Peyer's patch (tissue), 4 donors: ENCODE measurements around the gene RAB8B. TPM values are rescaled to one million over a fixed set of nuclear protein-coding genes. Genes with fewer than 3 reads are reported as not detected.

Source experiments
- DNase-seq, 3 donors: peaks; one replicate each; pipeline ENCODE4 v3.0.0-alpha.2; 2017 to 2019
- H3K27ac ChIP-seq, 4 donors: fragments of 200-600 bp; sonication (generic); one replicate each; pipeline ENCODE4 v1.5.1; 2016 to 2019
- H3K27me3 ChIP-seq, 2 donors: fragments of 200-600 bp; sonication (generic); one replicate each; pipeline ENCODE4 v1.5.1; 2019
- H3K36me3 ChIP-seq, 3 donors: fragments of 200-600 bp; sonication (generic); one replicate each; pipeline ENCODE4 v1.5.1; 2016 to 2019
- H3K4me1 ChIP-seq, 4 donors: fragments of 200-600 bp; sonication (generic); one replicate each; pipeline ENCODE4 v1.5.1; 2016 to 2019
- H3K4me3 ChIP-seq, 4 donors: fragments of 200-600 bp; sonication (generic); 1 replicate in 3 of 4; 2 replicates in 1 of 4; pipeline ENCODE4 v1.5.1; 2016 to 2019; ENCODE audit warnings: mild to moderate bottlenecking in 1 of 4
- H3K9me3 ChIP-seq, 4 donors: fragments of 200-600 bp; sonication (generic); one replicate each; pipeline ENCODE4 v1.5.1; 2016 to 2019; ENCODE audit warnings: mild to moderate bottlenecking in 1 of 4
- POLR2A ChIP-seq, 2 donors: fragments of 450-650 bp; IDR thresholded peaks; one replicate each; pipeline ENCODE4 v1.5.1; 2017; ENCODE audit warnings: antibody characterized with exemption in 2 of 2, mild to moderate bottlenecking in 2 of 2, moderate library complexity in 2 of 2
- total RNA-seq, 4 donors: library from RNA; depleted of rRNA; stranded (reverse); fragments of >200 nt; gene quantifications; one replicate each; pipeline ENCODE4 v1.1.0, GENCODE V29; 2016
- TF ChIP-seq, protein P1 (sequence below), 6 experiments: fragments of 450-650 bp in 4 of 6; fragments of 200-600 bp in 2 of 6; sonication (generic) in 1 of 6; IDR thresholded peaks; one replicate each; pipeline ENCODE4 v1.5.1; 2017 to 2019; ENCODE audit warnings: antibody characterized with exemption in 6 of 6, mild to moderate bottlenecking in 3 of 6, moderate library complexity in 1 of 6

The RAB8B gene
- total RNA-seq, 4 donors from 2014 or later, result 11.7 to 35.5 (median 25.3) TPM

DNA sequence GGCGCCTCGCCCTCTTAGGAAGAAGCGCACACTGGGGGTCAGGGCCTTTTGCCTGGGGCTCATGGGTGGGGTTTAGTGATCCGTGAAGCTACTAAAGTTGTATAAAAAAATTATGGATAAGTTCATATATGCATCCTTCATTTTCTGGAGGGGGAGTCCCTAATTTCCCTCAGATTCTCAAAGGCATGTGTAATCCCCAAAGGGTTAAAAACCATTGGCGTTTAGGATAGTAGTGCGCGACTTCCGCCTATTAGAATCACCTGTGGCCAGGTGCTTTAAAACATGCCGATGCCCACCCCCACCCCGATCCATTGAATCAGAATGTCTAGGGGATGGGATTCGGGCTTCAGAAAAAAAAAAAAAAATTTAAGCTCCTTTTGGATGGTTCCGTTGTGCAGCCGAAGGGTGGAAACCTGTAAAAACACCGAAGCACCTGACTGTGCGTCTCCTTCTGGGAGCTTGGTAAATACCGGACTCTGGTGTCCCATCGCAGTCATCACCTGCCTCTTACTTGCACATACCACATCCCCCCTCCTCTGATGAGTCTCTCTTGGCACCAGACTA is 88.6 kb downstream of the RAB8B start:
- TF ChIP-seq, protein P1, sequence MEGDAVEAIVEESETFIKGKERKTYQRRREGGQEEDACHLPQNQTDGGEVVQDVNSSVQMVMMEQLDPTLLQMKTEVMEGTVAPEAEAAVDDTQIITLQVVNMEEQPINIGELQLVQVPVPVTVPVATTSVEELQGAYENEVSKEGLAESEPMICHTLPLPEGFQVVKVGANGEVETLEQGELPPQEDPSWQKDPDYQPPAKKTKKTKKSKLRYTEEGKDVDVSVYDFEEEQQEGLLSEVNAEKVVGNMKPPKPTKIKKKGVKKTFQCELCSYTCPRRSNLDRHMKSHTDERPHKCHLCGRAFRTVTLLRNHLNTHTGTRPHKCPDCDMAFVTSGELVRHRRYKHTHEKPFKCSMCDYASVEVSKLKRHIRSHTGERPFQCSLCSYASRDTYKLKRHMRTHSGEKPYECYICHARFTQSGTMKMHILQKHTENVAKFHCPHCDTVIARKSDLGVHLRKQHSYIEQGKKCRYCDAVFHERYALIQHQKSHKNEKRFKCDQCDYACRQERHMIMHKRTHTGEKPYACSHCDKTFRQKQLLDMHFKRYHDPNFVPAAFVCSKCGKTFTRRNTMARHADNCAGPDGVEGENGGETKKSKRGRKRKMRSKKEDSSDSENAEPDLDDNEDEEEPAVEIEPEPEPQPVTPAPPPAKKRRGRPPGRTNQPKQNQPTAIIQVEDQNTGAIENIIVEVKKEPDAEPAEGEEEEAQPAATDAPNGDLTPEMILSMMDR (IDR thresholded peaks at IDR 0.05), result no peak
- no peak for TF ChIP-seq POLR2A (IDR thresholded peaks at IDR 0.05)
- Histone ChIP-seq H3K4me1 (peaks cover 0 to 7% (median 2%) of the 10 kb centered on the region in 4 donors), H3K27me3 (no peaks in the 10 kb centered on the region), H3K36me3 (no peaks in the 10 kb centered on the region), H3K27ac (peak overlapping the region; percentile 76 to 89 (median 85)), H3K4me3 (peak overlapping the region; percentile 83 to 91 (median 86)), H3K9me3 (no peaks in the 10 kb centered on the region)
- no peak for DNase-seq

DNA sequence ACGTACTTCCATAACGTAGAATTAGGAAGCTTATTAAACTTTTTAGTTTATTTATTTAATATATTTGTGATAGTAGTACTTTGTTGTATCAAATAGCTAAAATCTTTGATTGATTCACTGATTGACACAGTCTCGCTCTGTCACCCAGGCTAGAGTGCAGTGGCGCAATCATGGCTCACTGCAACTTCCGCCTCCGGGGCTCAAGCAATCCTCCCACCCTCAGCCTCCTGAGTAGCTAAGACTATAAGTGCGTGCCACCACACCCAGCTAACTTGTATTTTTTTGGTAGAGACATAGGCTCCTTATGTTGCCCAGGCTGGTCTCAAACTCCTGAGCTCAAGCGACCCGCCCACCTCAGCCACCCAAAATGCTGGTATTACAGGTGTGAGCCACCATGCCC is 93.7 kb downstream of the RAB8B start:
- H3K9me3 ChIP-seq, result no peaks in the 10 kb centered on the region
- peaks cover 0 to 2% (median 0%) of the 10 kb centered on the region in 3 donors for H3K36me3 ChIP-seq
- DNase-seq, result no peak
- no peaks in the 10 kb centered on the region for H3K27me3 ChIP-seq
- no peak overlapping the region for H3K4me3 ChIP-seq
- no peak for TF ChIP-seq POLR2A (IDR thresholded peaks at IDR 0.05)
- TF ChIP-seq, protein P1 (IDR thresholded peaks at IDR 0.05), result no peak
- H3K27ac ChIP-seq, result no peak overlapping the region
- peaks cover 0 to 4% (median 1%) of the 10 kb centered on the region in 4 donors for H3K4me1 ChIP-seq

DNA sequence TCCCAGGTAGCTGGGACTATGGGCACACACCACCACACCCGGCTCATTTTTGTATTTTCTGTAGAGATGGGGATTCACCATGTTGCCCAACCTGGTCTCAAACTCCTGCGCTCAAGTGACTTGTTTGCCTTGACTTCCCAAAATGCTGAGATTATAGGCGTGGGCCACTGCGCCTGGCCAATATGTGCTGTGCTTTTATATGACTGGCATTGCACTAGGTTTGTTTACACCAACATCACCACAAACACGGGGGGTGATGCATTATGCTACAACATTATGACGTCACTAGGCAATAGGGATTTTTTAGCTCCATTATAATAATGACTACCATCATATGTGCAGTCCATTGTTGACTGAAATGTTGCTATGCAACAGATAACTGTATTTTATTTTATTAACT is 94.9 kb downstream of the RAB8B start:
- Histone ChIP-seq H3K4me1 (peaks cover 0 to 4% (median 0%) of the 10 kb centered on the region in 4 donors), H3K4me3 (no peak overlapping the region), H3K9me3 (no peaks in the 10 kb centered on the region), H3K36me3 (peaks cover 0 to 2% (median 0%) of the 10 kb centered on the region in 3 donors), H3K27me3 (no peaks in the 10 kb centered on the region), H3K27ac (no peak overlapping the region)
- TF ChIP-seq, protein P1 (IDR thresholded peaks at IDR 0.05), result no peak
- no peak for TF ChIP-seq POLR2A (IDR thresholded peaks at IDR 0.05)
- no peak for DNase-seq

DNA sequence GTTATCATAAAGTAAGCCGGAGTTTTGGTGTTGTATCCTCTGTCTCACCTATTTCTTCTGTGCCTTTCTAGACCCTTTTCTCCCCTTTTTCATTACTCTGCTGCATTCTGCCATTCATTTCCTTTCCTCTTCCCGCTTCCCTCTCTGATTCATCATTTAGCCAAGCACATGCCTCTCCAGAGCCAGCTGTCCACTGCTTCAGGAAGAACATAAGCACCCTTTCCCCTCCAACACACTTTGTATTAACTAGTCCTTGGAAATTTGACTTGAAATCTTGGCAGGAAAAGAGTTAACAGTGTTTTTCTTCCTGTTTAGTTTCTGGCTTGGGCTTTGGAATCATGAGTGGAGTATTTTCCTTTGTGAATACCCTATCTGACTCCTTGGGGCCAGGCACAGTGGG is 97.7 kb downstream of the RAB8B start:
- no peaks in the 10 kb centered on the region for H3K9me3 ChIP-seq
- no peak for DNase-seq
- no peak overlapping the region for H3K27ac ChIP-seq
- H3K27me3 ChIP-seq, result no peaks in the 10 kb centered on the region
- peaks cover 0 to 2% (median 0%) of the 10 kb centered on the region in 3 donors for H3K36me3 ChIP-seq
- H3K4me1 ChIP-seq, result peaks cover 0 to 4% (median 0%) of the 10 kb centered on the region in 4 donors
- no peak for TF ChIP-seq POLR2A (IDR thresholded peaks at IDR 0.05)
- TF ChIP-seq, protein P1 (IDR thresholded peaks at IDR 0.05), result no peak
- H3K4me3 ChIP-seq, result no peak overlapping the region

DNA sequence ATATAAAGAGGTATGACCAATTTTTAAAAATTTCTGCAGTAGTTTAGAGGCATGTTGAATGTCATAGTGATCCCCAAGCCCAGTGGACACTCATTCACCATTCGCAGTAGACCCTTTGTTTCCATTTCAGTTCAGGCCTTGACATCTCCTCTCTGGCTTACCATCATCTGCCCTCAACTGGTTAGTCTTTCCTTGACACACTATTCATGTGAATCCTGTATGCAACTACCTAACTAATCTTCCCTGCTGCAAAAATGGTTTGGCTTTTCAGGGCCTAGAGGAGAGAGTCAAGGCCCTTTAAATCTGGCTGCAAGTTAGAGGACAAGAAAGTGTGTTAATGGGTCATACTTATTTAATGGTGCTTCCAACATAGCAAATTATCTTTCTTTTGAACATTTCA is 98.9 kb downstream of the RAB8B start:
- no peaks in the 10 kb centered on the region for H3K27me3 ChIP-seq
- H3K27ac ChIP-seq, result no peak overlapping the region
- H3K4me3 ChIP-seq, result no peak overlapping the region
- TF ChIP-seq, protein P1 (IDR thresholded peaks at IDR 0.05), result no peak
- no peak for TF ChIP-seq POLR2A (IDR thresholded peaks at IDR 0.05)
- peaks cover 0 to 4% (median 0%) of the 10 kb centered on the region in 4 donors for H3K4me1 ChIP-seq
- peaks cover 0 to 2% (median 0%) of the 10 kb centered on the region in 3 donors for H3K36me3 ChIP-seq
- no peaks in the 10 kb centered on the region for H3K9me3 ChIP-seq
- no peak for DNase-seq
